ENCODE measurements around the gene ZDHHC5. TPM values are rescaled to one million over a fixed set of nuclear protein-coding genes. Genes with fewer than 3 reads are reported as not detected.

The ZDHHC5 gene
- 79.8 TPM for total RNA-seq
- long read RNA-seq, full-length matches to known transcripts, result 98 of 164 reads
- long read RNA-seq, partial matches to known transcripts, result 46 of 164 reads
- long read RNA-seq, other reads (novel, unspliced or antisense), result 20 of 164 reads

GRCh38 chr11:57667736-57668433, at the start of gene ZDHHC5:
Gene ZDHHC5 (plus strand): TSS chr11:57668114. CDS start chr11:57673091, 4,977 bp downstream.
- Histone ChIP-seq H3K36me3 (peaks cover 14% of the 10 kb centered on the region), H3K27me3 (no peaks in the 10 kb centered on the region), H3K9me3 (no peaks in the 10 kb centered on the region), H3K27ac (peak within 1 kb of the TSS; percentile 99), H3K4me3 (peak within 1 kb of the TSS; percentile 90), H3K4me1 (peaks cover 22% of the 10 kb centered on the region)
- DNase-seq, result peak; percentile 99
- TF ChIP-seq CTCF (IDR thresholded peaks at IDR 0.05), result peak; percentile 53
- ATAC-seq, result peak; percentile 95
- intact Hi-C loops (cut with DNase I), result no loop called here

- H3K27ac ChIP-seq, result no peak overlapping the region
- no peaks in the 10 kb centered on the region for H3K27me3 ChIP-seq
Observed at GRCh38 chr11:57618438-57618837, 49.5 kb upstream of the ZDHHC5 start.

GRCh38 chr11:57619331-57619730, 48.6 kb upstream of the ZDHHC5 start:
- H3K9me3 ChIP-seq, result no peaks in the 10 kb centered on the region
- DNase-seq, result no peak
- no peak overlapping the region for H3K27ac ChIP-seq
- no peak for ATAC-seq
- TF ChIP-seq CTCF (IDR thresholded peaks at IDR 0.05), result no peak
- no peaks in the 10 kb centered on the region for H3K27me3 ChIP-seq
- H3K4me3 ChIP-seq, result no peak overlapping the region
- intact Hi-C loops (cut with DNase I), result no loop called here
- peaks cover 25% of the 10 kb centered on the region for H3K36me3 ChIP-seq
- H3K4me1 ChIP-seq, result no peaks in the 10 kb centered on the region

More at GRCh38 chr11:57618438-57618837, 49.5 kb upstream of the ZDHHC5 start:
- no peak for ATAC-seq
- no peak for TF ChIP-seq CTCF (IDR thresholded peaks at IDR 0.05)
- H3K4me3 ChIP-seq, result no peak overlapping the region
- H3K9me3 ChIP-seq, result no peaks in the 10 kb centered on the region
- no peaks in the 10 kb centered on the region for H3K4me1 ChIP-seq
- peaks cover 34% of the 10 kb centered on the region for H3K36me3 ChIP-seq
- no peak for DNase-seq
- intact Hi-C loops (cut with DNase I), result no loop called here

- ATAC-seq, result no peak
- H3K36me3 ChIP-seq, result peaks cover 14% of the 10 kb centered on the region
- H3K27ac ChIP-seq, result no peak overlapping the region
- no peak for DNase-seq
- H3K4me1 ChIP-seq, result no peaks in the 10 kb centered on the region
- H3K9me3 ChIP-seq, result no peaks in the 10 kb centered on the region
- H3K27me3 ChIP-seq, result no peaks in the 10 kb centered on the region
- no peak overlapping the region for H3K4me3 ChIP-seq
- intact Hi-C loops (cut with DNase I), result no loop called here
- no peak for TF ChIP-seq CTCF (IDR thresholded peaks at IDR 0.05)
Observed at GRCh38 chr11:57620467-57620866, 47.4 kb upstream of the ZDHHC5 start.

- no peak for TF ChIP-seq CTCF (IDR thresholded peaks at IDR 0.05)
Observed at GRCh38 chr11:57622263-57622662, 45.7 kb upstream of the ZDHHC5 start.

More at GRCh38 chr11:57622263-57622662, 45.7 kb upstream of the ZDHHC5 start:
- Histone ChIP-seq H3K4me3 (no peak overlapping the region), H3K4me1 (no peaks in the 10 kb centered on the region), H3K9me3 (no peaks in the 10 kb centered on the region), H3K27me3 (no peaks in the 10 kb centered on the region), H3K36me3 (no peaks in the 10 kb centered on the region), H3K27ac (no peak overlapping the region)
- ATAC-seq, result no peak
- DNase-seq, result no peak
- intact Hi-C loops (cut with DNase I), result no loop called here
